GM12878 (cell line): ENCODE data around the gene LYZL1. TPM values are rescaled to one million over a fixed set of nuclear protein-coding genes. Genes with fewer than 3 reads are reported as not detected.

Experiments
- ATAC-seq: fragments of 200-7000 bp; cut with Tn5 transposase; 3 replicates; pipeline ENCODE4 v1.9.1; 2020; ENCODE audit warnings: mild to moderate bottlenecking, moderate library complexity
- BruUV-seq: library from RNA; stranded (reverse); fragments of 400-500 nt; replicated peaks from 2 replicates; lab custom pipeline; 2021; lab: Mats Ljungman, UMichigan
- CTCF ChIA-PET: fragments of 300-600 bp; sonication (Branson Sonifier 250); formaldehyde crosslinking; extraction: SDS; loops from one replicate; lab custom pipeline; 2021; ENCODE audit warnings: inconsistent platforms; lab: Yijun Ruan, JAX
- POLR2A ChIA-PET: fragments of 350-600 bp; formaldehyde crosslinking; extraction: SDS; loops from one replicate; lab custom pipeline; 2021; ENCODE audit warnings: inconsistent platforms; lab: Charles Lee
- RAD21 ChIA-PET: fragments of 300-600 bp; sonication (Branson Sonifier 250); formaldehyde crosslinking; loops from one replicate; lab custom pipeline; 2023; ENCODE audit warnings: antibody characterized with exemption; ENCODE audit not compliant: unreplicated experiment; lab: Charles Lee
- SMC1A ChIA-PET: fragments of 300-600 bp; sonication (Branson Sonifier 250); formaldehyde crosslinking; loops from one replicate; lab custom pipeline; 2023; ENCODE audit not compliant: unreplicated experiment, uncharacterized antibody; lab: Charles Lee
- DNase-seq: peaks from one replicate; pipeline ENCODE4 v3.0.0-alpha.2; 2011; ENCODE audit warnings: low read depth, low spot score
- FAIRE-seq: peaks from 3 replicates; lab custom pipeline; 2011; peaks lifted over from hg19 to GRCh38; lab: Jason Lieb, UNC
- H2AFZ ChIP-seq: 2 replicates; pipeline ENCODE4 v1.6.0; 2011; ENCODE audit warnings: low read depth, low read length, control low read depth; ENCODE audit not compliant: control insufficient read depth
- H3K27ac ChIP-seq: 2 replicates; pipeline ENCODE4 v1.5.1; 2011; ENCODE audit warnings: control low read depth; ENCODE audit not compliant: control insufficient read depth, insufficient read depth
- H3K27me3 ChIP-seq, 2 experiments: replicated peaks in 1 of 2; 2 replicates each; pipeline versions ENCODE4 v1.6.0 to v1.6.1; 2011; ENCODE audit warnings: low read length in 1 of 2; ENCODE audit not compliant: control insufficient read depth in 2 of 2, insufficient read depth in 2 of 2
- H3K36me3 ChIP-seq, 2 experiments: 2 replicates each; pipeline ENCODE4 v1.5.1; 2011; ENCODE audit warnings: low read length in 1 of 2; ENCODE audit not compliant: control insufficient read depth in 2 of 2, insufficient read depth in 2 of 2
- H3K4me1 ChIP-seq: 2 replicates; pipeline ENCODE4 v1.6.1; 2011; ENCODE audit warnings: mild to moderate bottlenecking, low read length, moderate library complexity, mixed read lengths; ENCODE audit not compliant: control insufficient read depth, insufficient read depth
- H3K4me2 ChIP-seq: 2 replicates; pipeline ENCODE4 v1.6.0; 2011; ENCODE audit warnings: control low read depth; ENCODE audit not compliant: control insufficient read depth, insufficient read depth
- H3K4me3 ChIP-seq: fragments of 200-600 bp; sonication (generic); 2 replicates; pipeline ENCODE4 v1.5.1; 2016
- H3K79me2 ChIP-seq: 2 replicates; pipeline ENCODE4 v1.6.0; 2011; ENCODE audit warnings: low read length; ENCODE audit not compliant: control insufficient read depth, insufficient read depth
- H3K9ac ChIP-seq: 2 replicates; pipeline ENCODE4 v1.8.0; 2011; ENCODE audit warnings: low read length, control low read depth, mixed read lengths; ENCODE audit not compliant: control insufficient read depth, insufficient read depth
- H3K9me3 ChIP-seq: replicated peaks from 3 replicates; pipeline ENCODE4 v1.5.1; 2011; ENCODE audit warnings: mild to moderate bottlenecking, low read length; ENCODE audit not compliant: control insufficient read depth, insufficient read depth
- H4K20me1 ChIP-seq: 2 replicates; pipeline ENCODE4 v1.6.0; 2011; ENCODE audit not compliant: control insufficient read depth, insufficient read depth
- ATF7 ChIP-seq: fragments of 450-650 bp; IDR thresholded peaks from 2 replicates; pipeline ENCODE4 v1.6.1; 2016; ENCODE audit warnings: low read depth, mild to moderate bottlenecking
- CBX5 ChIP-seq: sonication (generic); IDR thresholded peaks from 2 replicates; pipeline ENCODE4 v1.6.1; 2016; ENCODE audit warnings: low read depth, moderate library complexity, mild to moderate bottlenecking, inconsistent platforms
- JUNB ChIP-seq: IDR thresholded peaks from 2 replicates; pipeline ENCODE4 v1.6.1; 2016; ENCODE audit warnings: antibody characterized with exemption, mild to moderate bottlenecking
- MYC ChIP-seq: IDR thresholded peaks from 2 replicates; pipeline ENCODE4 v1.6.1; 2011; ENCODE audit warnings: mild to moderate bottlenecking, low read length, moderate library complexity, inconsistent platforms; ENCODE audit not compliant: insufficient read depth, insufficient replicate concordance, insufficient read length, severe bottlenecking
- NR2C1 ChIP-seq: fragments of 450-650 bp; IDR thresholded peaks from 2 replicates; pipeline ENCODE4 v1.6.1; 2017; ENCODE audit warnings: antibody characterized with exemption, mild to moderate bottlenecking, moderate library complexity
- RCOR1 ChIP-seq: conservative IDR thresholded peaks from 2 replicates; pipeline ENCODE4 v1.6.1; 2012; ENCODE audit warnings: low read depth, low read length, improper control_type of control experiment
- RFX5 ChIP-seq: IDR thresholded peaks from 2 replicates; pipeline ENCODE4 v1.6.1; 2011; ENCODE audit warnings: low read depth, low read length, improper control_type of control experiment
- SIN3A ChIP-seq: IDR thresholded peaks from 2 replicates; pipeline ENCODE4 v1.6.1; 2012; ENCODE audit warnings: low read depth, low read length, improper control_type of control experiment
- SREBF1 ChIP-seq: IDR thresholded peaks from 2 replicates; pipeline ENCODE4 v1.6.1; 2012; ENCODE audit warnings: mild to moderate bottlenecking, low read length
- ZZZ3 ChIP-seq: IDR thresholded peaks from 2 replicates; pipeline ENCODE4 v1.6.1; 2011; ENCODE audit warnings: low read depth; ENCODE audit not compliant: control insufficient read depth, insufficient read length
- WGBS: methylation state at CpG from one replicate; pipeline ENCODE4 v1.1.6; 2016; ENCODE audit warnings: low lambda C conversion rate; ENCODE audit not compliant: insufficient replicate concordance, insufficient coverage; ENCODE audit errors: missing lambda C conversion rate; 5-methylcytosine and 5-hydroxymethylcytosine counted together
- in situ Hi-C: fragments of 300-500 bp; cut with MboI; formaldehyde crosslinking; loops from 9 replicates; pipeline ENCODE4 v1.14.3; 2018; ENCODE audit warnings: mixed read lengths
- intact Hi-C: fragments of 100-400 bp; cut with micrococcal nuclease; formaldehyde crosslinking; loops from one replicate; pipeline ENCODE4 v1.14.2; 2022; ENCODE audit not compliant: unreplicated experiment
- polyA plus RNA-seq, 11 experiments: library from polyadenylated mRNA; depleted of rRNA in 4 of 11; unstranded in 6 of 11; stranded (reverse) in 5 of 11; fragments of >200 nt; fragmentation: Nextera tagmentation in 4 of 11; fragmentation: Illumina TruSeq in 1 of 11; extraction: Ambion mirVana in 4 of 11; extraction: Trizol in 1 of 11; gene quantifications; 1 replicate in 1 of 11; 2 replicates in 10 of 11; pipeline versions ENCODE4 v1.2.1 to v1.2.3, GENCODE V29; 2011 to 2016; ENCODE audit warnings: inconsistent platforms in 2 of 11, missing spikeins in 2 of 11, low read depth in 1 of 11
- total RNA-seq, 4 experiments: library from RNA; depleted of rRNA in 3 of 4; stranded (reverse); fragments of >200 nt in 3 of 4; fragmentation: Illumina TruSeq in 1 of 4; extraction: Trizol in 1 of 4; gene quantifications; 2 replicates each; pipeline versions ENCODE4 v1.2.1 to v1.2.3, GENCODE V29; 2013 to 2021
- TF ChIP-seq, protein P1 (sequence below): fragments of 450-650 bp; formaldehyde crosslinking; IDR thresholded peaks from 2 replicates; pipeline ENCODE4 v1.4.0; 2022; ENCODE audit warnings: mild to moderate bottlenecking, moderate library complexity

Gene LYZL1
- total and polyA plus RNA-seq, 10 of the 15 experiments (the other 5 are each of a cell fraction or from before 2014, with no cell fraction given): not detected

GRCh38 chr10:29256019-29256418 is 32.9 kb upstream of the LYZL1 start:
- ATAC-seq (no peak), FAIRE-seq (no peak), DNase-seq (no peak)
- RAD21 ChIA-PET: no interaction called here
- Histone ChIP-seq H3K79me2 (no peaks in the 10 kb centered on the region), H3K36me3 (no peaks in the 10 kb centered on the region), H3K4me3 (no peak overlapping the region), H3K27ac (no peak overlapping the region), H4K20me1 (no peaks in the 10 kb centered on the region), H3K9me3 (no peaks in the 10 kb centered on the region), H2AFZ (no peak overlapping the region), H3K4me2 (no peak overlapping the region), H3K9ac (no peak overlapping the region), H3K4me1 (no peaks in the 10 kb centered on the region), H3K27me3 (peaks cover 0 to 2% of the 10 kb centered on the region in 2 experiments; a peak in 3 of 4 replicates)
- SMC1A ChIA-PET: no interaction called here
- no TSS peak for BruUV-seq
- POLR2A ChIA-PET: no interaction called here
- CTCF ChIA-PET: interaction anchor here (1.0 kb wide), 1 partner anchor 12 kb away, joined by 3 read pairs; no protein-coding TSS in a partner anchor
- intact Hi-C loops: loop anchor here (5.0 kb wide), 1 partner anchor 46 kb away; no protein-coding TSS in a partner anchor
- 61% methylated on average over 7 of the region's 7 CpGs for WGBS
- in situ Hi-C loops: no loop called here
- TF ChIP-seq ATF7 (no peak), NR2C1 (no peak), CBX5 (no peak), MYC (no peak), RFX5 (no peak), SIN3A (no peak), JUNB (no peak), RCOR1 (no peak), ZZZ3 (no peak), SREBF1 (no peak)
- TF ChIP-seq, protein P1, sequence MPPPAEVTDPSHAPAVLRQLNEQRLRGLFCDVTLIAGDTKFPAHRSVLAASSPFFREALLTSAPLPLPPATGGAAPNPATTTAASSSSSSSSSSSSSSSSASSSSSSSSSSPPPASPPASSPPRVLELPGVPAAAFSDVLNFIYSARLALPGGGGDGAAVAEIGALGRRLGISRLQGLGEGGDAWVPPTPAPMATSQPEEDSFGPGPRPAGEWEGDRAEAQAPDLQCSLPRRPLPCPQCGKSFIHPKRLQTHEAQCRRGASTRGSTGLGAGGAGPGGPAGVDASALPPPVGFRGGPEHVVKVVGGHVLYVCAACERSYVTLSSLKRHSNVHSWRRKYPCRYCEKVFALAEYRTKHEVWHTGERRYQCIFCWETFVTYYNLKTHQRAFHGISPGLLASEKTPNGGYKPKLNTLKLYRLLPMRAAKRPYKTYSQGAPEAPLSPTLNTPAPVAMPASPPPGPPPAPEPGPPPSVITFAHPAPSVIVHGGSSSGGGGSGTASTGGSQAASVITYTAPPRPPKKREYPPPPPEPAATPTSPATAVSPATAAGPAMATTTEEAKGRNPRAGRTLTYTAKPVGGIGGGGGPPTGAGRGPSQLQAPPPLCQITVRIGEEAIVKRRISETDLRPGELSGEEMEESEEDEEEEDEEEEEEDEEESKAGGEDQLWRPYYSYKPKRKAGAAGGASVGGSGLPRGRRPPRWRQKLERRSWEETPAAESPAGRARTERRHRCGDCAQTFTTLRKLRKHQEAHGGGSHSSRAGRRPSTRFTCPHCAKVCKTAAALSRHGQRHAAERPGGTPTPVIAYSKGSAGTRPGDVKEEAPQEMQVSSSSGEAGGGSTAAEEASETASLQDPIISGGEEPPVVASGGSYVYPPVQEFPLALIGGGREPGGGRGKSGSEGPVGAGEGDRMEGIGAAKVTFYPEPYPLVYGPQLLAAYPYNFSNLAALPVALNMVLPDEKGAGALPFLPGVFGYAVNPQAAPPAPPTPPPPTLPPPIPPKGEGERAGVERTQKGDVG (CRISPR knock-in tag): no peak
